Measurements from ENCODE around the gene GNAT2. TPM values are rescaled to one million over a fixed set of nuclear protein-coding genes. Genes with fewer than 3 reads are reported as not detected.

The GNAT2 gene
- total and polyA plus RNA-seq, 10 of the 15 experiments (the other 5 are each of a cell fraction or from before 2014, with no cell fraction given): 0.08 to 1.3 (median 0.41) TPM

- TF ChIP-seq EGR1 (IDR thresholded peaks at IDR 0.05; ENCODE audit: borderline replicate concordance in 1 of 2, low read depth in 2 of 2, low read length in 2 of 2): no peak
- TF ChIP-seq HSF1 (IDR thresholded peaks at IDR 0.05; ENCODE audit: low read depth, low read length): no peak
- TF ChIP-seq MLLT1 (IDR thresholded peaks at IDR 0.05): no peak
Observed at GRCh38 chr1:109559995-109560394, 59.4 kb downstream of the GNAT2 start (continued).

- H3K27ac ChIP-seq (ENCODE audit: control insufficient read depth, insufficient read depth): no peak overlapping the region
- ChIA-PET RAD21 (ENCODE audit: unreplicated experiment) (no interaction called here), CTCF (no interaction called here), SMC1A (ENCODE audit: uncharacterized antibody, unreplicated experiment) (interaction anchor here (1.4 to 2.8 kb wide), 2 partner anchors 11 to 56 kb away, joined by 3 to 12 read pairs; no protein-coding TSS in a partner anchor), POLR2A (no interaction called here)
- ATAC-seq: no peak
- in situ Hi-C loops (cut with MboI): no loop called here
- no peak overlapping the region for H3K9ac ChIP-seq (ENCODE audit: control insufficient read depth, insufficient read depth, low read length)
- no peak for DNase-seq (ENCODE audit: low read depth, low spot score)
- H2AFZ ChIP-seq (ENCODE audit: control insufficient read depth, low read depth, low read length): no peak overlapping the region
- no peak for FAIRE-seq
- H3K4me3 ChIP-seq: no peak overlapping the region
- H4K20me1 ChIP-seq (ENCODE audit: control insufficient read depth, insufficient read depth): no peaks in the 10 kb centered on the region
- 96% methylated on average over 5 of the region's 5 CpGs for WGBS (ENCODE audit: insufficient coverage, insufficient replicate concordance, low lambda C conversion rate, missing lambda C conversion rate)
- intact Hi-C loops (cut with micrococcal nuclease; ENCODE audit: unreplicated experiment): no loop called here
- H3K4me1 ChIP-seq (ENCODE audit: control insufficient read depth, insufficient read depth, low read length): peaks cover 4% of the 10 kb centered on the region; the same call in 1 of the 2 replicates
- H3K36me3 ChIP-seq (ENCODE audit: control insufficient read depth in 2 of 2, insufficient read depth in 2 of 2, low read length in 1 of 2): no peaks in the 10 kb centered on the region; a peak in 1 of 4 replicates
- BruUV-seq (replicated peaks): no TSS peak
- H3K9me3 ChIP-seq (replicated peaks; ENCODE audit: control insufficient read depth, insufficient read depth, low read length): no peaks in the 10 kb centered on the region
- H3K4me2 ChIP-seq (ENCODE audit: control insufficient read depth, insufficient read depth): no peak overlapping the region
- H3K79me2 ChIP-seq (ENCODE audit: control insufficient read depth, insufficient read depth, low read length): peaks cover 87% of the 10 kb centered on the region
- no peaks in the 10 kb centered on the region for H3K27me3 ChIP-seq (replicated peaks in 1 of 2; ENCODE audit: control insufficient read depth in 2 of 2, insufficient read depth in 2 of 2, low read length in 1 of 2)
- TF ChIP-seq E2F8 (IDR thresholded peaks at IDR 0.05; ENCODE audit: low read depth, partially characterized antibody) (no peak), EP300 (IDR thresholded peaks at IDR 0.05; ENCODE audit: borderline replicate concordance in 1 of 2, control insufficient read depth in 1 of 2, low read depth in 2 of 2, low read length in 2 of 2) (no peak), TCF12 (IDR thresholded peaks at IDR 0.05; ENCODE audit: low read depth, low read length) (no peak), EZH2 (IDR thresholded peaks at IDR 0.05; ENCODE audit: borderline replicate concordance, control insufficient read depth, low read depth, low read length) (no peak), SIX5 (IDR thresholded peaks at IDR 0.05; ENCODE audit: low read depth, low read length, severe bottlenecking) (no peak), CHD2 (IDR thresholded peaks at IDR 0.05; ENCODE audit: borderline replicate concordance, low read depth, low read length) (no peak), NKRF (conservative IDR thresholded peaks at IDR 0.05) (no peak), ESRRA (IDR thresholded peaks at IDR 0.05; ENCODE audit: low read length) (no peak)
Observed at GRCh38 chr1:109557520-109557919, 61.9 kb downstream of the GNAT2 start.

Measured in GM12878 (cell line).